ENCODE data around the gene PRRT1. TPM values are rescaled to one million over a fixed set of nuclear protein-coding genes. Genes with fewer than 3 reads are reported as not detected.
A peak's percentile ranks its signal among the peaks of the same experiment; 100 is the strongest.

Gene PRRT1
- 12.6 and 15.9 TPM in 2 replicates for total RNA-seq (2021)
- Bru-seq, nascent RNA = percentile 41 among the genes with signal in this experiment
- BruChase-seq, experiment 1, labeled RNA remaining after a 2-hour chase = percentile 53 among the genes with signal in this experiment
- BruChase-seq, experiment 2, labeled RNA remaining after a 6-hour chase = percentile 77 among the genes with signal in this experiment
- long read RNA-seq, partial matches to known transcripts = 0 of 11 reads
- long read RNA-seq, other reads (novel, unspliced or antisense) = 11 of 11 reads

GRCh38 chr6:32151863-32152768 lies at the start of gene PRRT1:
PRRT1 (minus strand) TSS chr6:32151939; CDS start chr6:32151827, 112 bp downstream.
- no peaks in the 10 kb centered on the region for H3K9me3 ChIP-seq (ENCODE audit: insufficient read depth, low read depth)
- CTCF ChIA-PET = no interaction called here
- H3K36me3 ChIP-seq (ENCODE audit: low read depth) = peaks cover 11% of the 10 kb centered on the region
- H4K20me1 ChIP-seq (ENCODE audit: insufficient read depth) = 0 out of 2 replicates have a peak, but pooled peaks cover 2% of the 10 kb centered on the region
- H3K4me3 ChIP-seq = peak within 1 kb of the TSS; percentile 77
- TF ChIP-seq EZH2 (IDR thresholded peaks at IDR 0.05; ENCODE audit: low read depth) (no peak), CTCF (conservative IDR thresholded peaks at IDR 0.05) (no peak)
- DNase-seq = no peak
- peaks cover 17% of the 10 kb centered on the region; the same call in 1 of the 2 replicates for H3F3A ChIP-seq (ENCODE audit: insufficient read depth, low read depth)
- no TSS peak for BruUV-seq (replicated peaks)
- H2AFZ ChIP-seq = peak within 1 kb of the TSS; percentile 82
- H3K4me2 ChIP-seq = peak within 1 kb of the TSS; percentile 98
- peaks cover 18% of the 10 kb centered on the region for H3K4me1 ChIP-seq (replicated peaks; ENCODE audit: insufficient read depth)
- no peaks in the 10 kb centered on the region for H3K27me3 ChIP-seq (ENCODE audit: insufficient read depth, low read depth)
- H3K9me2 ChIP-seq (ENCODE audit: insufficient read depth) = no peaks in the 10 kb centered on the region
- H3K79me2 ChIP-seq (ENCODE audit: low read depth) = peaks cover 35% of the 10 kb centered on the region
- peak within 1 kb of the TSS; percentile 96 for H3K27ac ChIP-seq
- intact Hi-C loops (cut with micrococcal nuclease; ENCODE audit: unreplicated experiment) = no loop called here
- POLR2A ChIA-PET (ENCODE audit: unreplicated experiment) = interaction anchor here (1.3 kb wide), 1 partner anchor 22 kb away, joined by 17 read pairs; the partner anchor contains the start of gene FKBPL

GRCh38 chr6:32200711-32201475 lies 49.2 kb upstream of the PRRT1 start:
- no peak overlapping the region for H2AFZ ChIP-seq
- H3K36me3 ChIP-seq (ENCODE audit: low read depth) = no peaks in the 10 kb centered on the region
- no peaks in the 10 kb centered on the region for H4K20me1 ChIP-seq (ENCODE audit: insufficient read depth)
- intact Hi-C loops (cut with micrococcal nuclease; ENCODE audit: unreplicated experiment) = no loop called here
- peaks cover 17% of the 10 kb centered on the region for H3F3A ChIP-seq (ENCODE audit: insufficient read depth, low read depth)
- CTCF ChIA-PET = no interaction called here
- no peaks in the 10 kb centered on the region for H3K79me2 ChIP-seq (ENCODE audit: low read depth)
- H3K27me3 ChIP-seq (ENCODE audit: insufficient read depth, low read depth) = peaks cover 44% of the 10 kb centered on the region
- BruUV-seq (replicated peaks) = no TSS peak
- DNase-seq = no peak
- H3K4me1 ChIP-seq (replicated peaks; ENCODE audit: insufficient read depth) = peaks cover 6% of the 10 kb centered on the region; the same call in 1 of the 2 replicates
- POLR2A ChIA-PET (ENCODE audit: unreplicated experiment) = no interaction called here
- H3K9me3 ChIP-seq (ENCODE audit: insufficient read depth, low read depth) = no peaks in the 10 kb centered on the region
- no peak overlapping the region for H3K27ac ChIP-seq
- no peak overlapping the region for H3K4me3 ChIP-seq
- no peaks in the 10 kb centered on the region for H3K9me2 ChIP-seq (ENCODE audit: insufficient read depth)
- TF ChIP-seq EZH2 (IDR thresholded peaks at IDR 0.05; ENCODE audit: low read depth) (no peak), CTCF (conservative IDR thresholded peaks at IDR 0.05) (no peak)
- H3K4me2 ChIP-seq = no peak overlapping the region

- intact Hi-C loops (cut with micrococcal nuclease; ENCODE audit: unreplicated experiment) = loop anchor here (5.0 to 10.0 kb wide), 4 partner anchors 67 to 776 kb away; partner anchors contain the start of genes ATP6V1G2, DDX39B, FKBPL and NFKBIL1
- no peak overlapping the region for H3K27ac ChIP-seq
- CTCF ChIA-PET = no interaction called here
- BruUV-seq (replicated peaks) = no TSS peak
- POLR2A ChIA-PET (ENCODE audit: unreplicated experiment) = no interaction called here
- H3K27me3 ChIP-seq (ENCODE audit: insufficient read depth, low read depth) = peaks cover 29% of the 10 kb centered on the region
- no peak overlapping the region for H2AFZ ChIP-seq
- H3K4me2 ChIP-seq = no peak overlapping the region
- H3K4me3 ChIP-seq = no peak overlapping the region
- H3K36me3 ChIP-seq (ENCODE audit: low read depth) = no peaks in the 10 kb centered on the region
- no peaks in the 10 kb centered on the region for H4K20me1 ChIP-seq (ENCODE audit: insufficient read depth)
- peaks cover 11% of the 10 kb centered on the region for H3K4me1 ChIP-seq (replicated peaks; ENCODE audit: insufficient read depth)
- no peak for TF ChIP-seq CTCF (conservative IDR thresholded peaks at IDR 0.05)
- TF ChIP-seq EZH2 (IDR thresholded peaks at IDR 0.05; ENCODE audit: low read depth) = no peak
- no peaks in the 10 kb centered on the region for H3K9me2 ChIP-seq (ENCODE audit: insufficient read depth)
- peaks cover 17% of the 10 kb centered on the region for H3F3A ChIP-seq (ENCODE audit: insufficient read depth, low read depth)
- no peaks in the 10 kb centered on the region for H3K79me2 ChIP-seq (ENCODE audit: low read depth)
- H3K9me3 ChIP-seq (ENCODE audit: insufficient read depth, low read depth) = no peaks in the 10 kb centered on the region
- DNase-seq = no peak
Observed at GRCh38 chr6:32198866-32199265, 47.1 kb upstream of the PRRT1 start.

Data from PC-9 (cell line).